Heart left ventricle (tissue), 16 donors: ENCODE data around the gene AMPD2. TPM values are rescaled to one million over a fixed set of nuclear protein-coding genes. Genes with fewer than 3 reads are reported as not detected.

Source experiments
- ATAC-seq, 4 donors: fragments of 200-7000 bp; cut with Tn5 transposase; one replicate each; pipeline ENCODE4 v1.9.1; 2020 to 2022; ENCODE audit warnings: moderate library complexity in 4 of 4, mild to moderate bottlenecking in 3 of 4, moderate number of reproducible peaks in 1 of 4
- DNase-seq, 5 donors: peaks; one replicate each; pipeline ENCODE4 v3.0.0-alpha.2; 2020
- H3K27ac ChIP-seq, 12 donors: fragments of 200-600 bp; sonication (generic) in 4 of 12; one replicate each; pipeline versions ENCODE4 v1.5.0 to v1.8.0; 2016 to 2022; ENCODE audit warnings: mild to moderate bottlenecking in 2 of 12
- H3K27me3 ChIP-seq, 9 donors: fragments of 200-600 bp; sonication (generic) in 2 of 9; one replicate each; pipeline versions ENCODE4 v1.5.1 to v1.8.0; 2016 to 2022; ENCODE audit warnings: mild to moderate bottlenecking in 3 of 9
- H3K36me3 ChIP-seq, 9 donors: fragments of 200-600 bp; sonication (generic) in 2 of 9; one replicate each; pipeline versions ENCODE4 v1.5.0 to v1.8.0; 2018 to 2022; ENCODE audit warnings: mild to moderate bottlenecking in 2 of 9
- H3K4me1 ChIP-seq, 12 donors: fragments of 200-600 bp; sonication (generic) in 4 of 12; one replicate each; pipeline versions ENCODE4 v1.5.0 to v1.8.0; 2016 to 2022; ENCODE audit warnings: mild to moderate bottlenecking in 3 of 12
- H3K4me3 ChIP-seq, 12 donors: fragments of 200-600 bp; sonication (generic) in 4 of 12; one replicate each; pipeline versions ENCODE4 v1.5.0 to v1.8.0; 2017 to 2022; ENCODE audit warnings: mild to moderate bottlenecking in 9 of 12, moderate library complexity in 4 of 12
- H3K9me3 ChIP-seq, 12 donors: fragments of 200-600 bp; sonication (generic) in 4 of 12; one replicate each; pipeline versions ENCODE4 v1.5.0 to v1.8.0; 2016 to 2022; ENCODE audit warnings: mild to moderate bottlenecking in 1 of 12
- POLR2A ChIP-seq, 2 donors: fragments of 450-650 bp; IDR thresholded peaks; one replicate each; pipeline ENCODE4 v1.6.1; 2017; ENCODE audit warnings: antibody characterized with exemption in 2 of 2, mild to moderate bottlenecking in 2 of 2, moderate library complexity in 2 of 2
- WGBS, 4 donors: extraction: QIAGEN DNeasy Blood & Tissue Kit in 2 of 4; methylation state at CpG; one replicate each; pipeline versions ENCODE4 v1.1.5 to v1.1.7; 2013 to 2018; 5-methylcytosine and 5-hydroxymethylcytosine counted together
- intact Hi-C, 10 donors: fragments of 100-400 bp; cut with DNase I; formaldehyde crosslinking; loops; one replicate each; pipeline versions ENCODE4 v1.11.1 to v1.14.2; 2022
- polyA plus RNA-seq, 2 donors: library from polyadenylated mRNA; stranded (reverse); fragments of 200-250 nt; gene quantifications; one replicate each; pipeline ENCODE4 v1.2.3, GENCODE V29; 2013
- total RNA-seq, 9 donors: library from RNA; depleted of rRNA in 2 of 9; stranded (reverse); fragments of >200 nt in 2 of 9; fragmentation: NEBNext Ultra II Directional in 3 of 9; extraction: Animal tissue kit (Norgen Biotek cat#: 25700) in 3 of 9; gene quantifications; one replicate each; pipeline versions ENCODE4 v1.1.0 to v1.2.4, GENCODE V29; 2016 to 2023
- TF ChIP-seq, protein P1 (sequence below), 12 donors: fragments of 200-600 bp; sonication (generic) in 4 of 12; IDR thresholded peaks; one replicate each; pipeline versions ENCODE4 v1.5.0 to v1.8.0; 2018 to 2022; ENCODE audit warnings: antibody characterized with exemption in 12 of 12, mild to moderate bottlenecking in 5 of 12
- donor health status: ischemic (EF 13 %, LVEDD 7.1; RV severe dilation, severe dysfunction).
- donor health status: healthy with polysubstance abuse.
- donor health status: DM: no; HTN: yes; CAD: no.
- donor health status: DM: no; HTN: no; CAD: no.
- donor health status: ischemic (EF 25% LVEDD 6.9; RV normal size, moderate dysfunction).
- donor health status: ischemic (EF 25% LVEDD 5.7; RV mildly dilated, moderate dysfunction).
- donor health status: healthy.
- donor health status: DM: yes; HTN: yes; CAD: no.
- donor health status: ischemic (EF 35%, LVEDD 5.7; RV mildly dilated, moderate dysfunction).
- donor health status: nonischemic (EF 11% LVEDD 7.7; RV severe dilation, severe dysfunction).
- donor health status: DM: yes; HTN: yes; CAD: no.
- donor health status: PGD.
- donor health status: ischemic (EF 29% LVEDD 5.4; RV normal size, mild dysfunction).
- donor health status: nonischemic (EF 23%, LVEDD 6.1; RV moderate dilation, normal function).

Gene AMPD2
- total and polyA plus RNA-seq, 11 donors: 7.4 to 29.9 (median 10.0) TPM

DNA sequence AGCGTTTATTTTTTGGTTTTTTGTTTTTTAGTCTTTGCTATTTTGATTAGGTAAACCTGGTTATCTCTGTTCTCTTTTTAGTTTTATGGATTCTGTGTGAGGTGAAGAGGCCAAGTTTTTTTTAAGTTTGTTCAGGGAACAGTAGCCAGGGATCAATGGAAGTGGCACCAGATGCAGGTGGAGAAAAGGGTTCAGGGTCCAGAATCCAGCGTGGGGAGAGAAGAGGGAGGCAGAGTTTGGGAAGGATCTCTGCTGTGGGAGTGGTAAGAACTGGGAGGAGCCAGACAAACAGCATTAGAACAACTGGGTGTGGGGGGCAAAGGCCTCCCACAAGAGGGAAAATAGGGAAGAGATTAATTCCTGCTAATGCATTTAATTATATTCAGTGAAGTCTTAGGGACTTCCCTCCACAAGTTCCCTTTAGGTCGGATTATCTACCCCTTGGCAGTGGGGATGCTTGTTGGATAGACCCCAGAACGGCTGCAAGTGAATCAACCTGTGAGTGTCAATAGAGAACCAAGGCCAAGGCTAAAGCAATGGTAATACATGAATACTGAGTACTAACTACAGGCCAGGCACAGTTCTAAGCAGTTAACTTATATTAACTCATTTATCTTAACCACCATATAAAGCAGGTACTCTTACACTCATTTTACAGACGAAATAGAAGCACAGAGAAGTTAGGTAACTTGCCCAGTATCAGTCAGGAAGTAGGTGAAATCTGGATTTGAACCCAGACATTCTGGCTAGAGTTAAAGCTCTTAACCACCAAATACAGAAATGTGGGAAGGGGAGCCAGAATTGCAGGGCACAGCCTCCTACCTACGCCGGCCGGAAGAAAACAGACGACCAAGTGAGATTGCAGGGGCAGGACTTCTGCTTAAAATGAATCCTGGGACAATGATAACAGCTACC lies 719 bp upstream of the AMPD2 start:
- 51 to 59% (median 54%) methylated on average over 9 of the region's 9 CpGs for WGBS, 4 donors
- intact Hi-C loops: loop anchor here in 1 of 10 donors (10.0 kb wide), 1 partner anchor 64 kb away; no protein-coding TSS in a partner anchor
- Histone ChIP-seq H3K27ac (peak overlapping the region in 10 of 12 donors; percentile 11 to 96 (median 80)), H3K4me1 (peaks cover 0 to 94% (median 26%) of the 10 kb centered on the region in 12 donors), H3K4me3 (peak overlapping the region in 11 of 12 donors; percentile 50 to 86 (median 72)), H3K27me3 (no peaks in the 10 kb centered on the region), H3K9me3 (no peaks in the 10 kb centered on the region), H3K36me3 (no peaks in the 10 kb centered on the region)
- no peak for DNase-seq
- no peak for ATAC-seq
- no peak for TF ChIP-seq POLR2A (IDR thresholded peaks at IDR 0.05)
- TF ChIP-seq, protein P1, sequence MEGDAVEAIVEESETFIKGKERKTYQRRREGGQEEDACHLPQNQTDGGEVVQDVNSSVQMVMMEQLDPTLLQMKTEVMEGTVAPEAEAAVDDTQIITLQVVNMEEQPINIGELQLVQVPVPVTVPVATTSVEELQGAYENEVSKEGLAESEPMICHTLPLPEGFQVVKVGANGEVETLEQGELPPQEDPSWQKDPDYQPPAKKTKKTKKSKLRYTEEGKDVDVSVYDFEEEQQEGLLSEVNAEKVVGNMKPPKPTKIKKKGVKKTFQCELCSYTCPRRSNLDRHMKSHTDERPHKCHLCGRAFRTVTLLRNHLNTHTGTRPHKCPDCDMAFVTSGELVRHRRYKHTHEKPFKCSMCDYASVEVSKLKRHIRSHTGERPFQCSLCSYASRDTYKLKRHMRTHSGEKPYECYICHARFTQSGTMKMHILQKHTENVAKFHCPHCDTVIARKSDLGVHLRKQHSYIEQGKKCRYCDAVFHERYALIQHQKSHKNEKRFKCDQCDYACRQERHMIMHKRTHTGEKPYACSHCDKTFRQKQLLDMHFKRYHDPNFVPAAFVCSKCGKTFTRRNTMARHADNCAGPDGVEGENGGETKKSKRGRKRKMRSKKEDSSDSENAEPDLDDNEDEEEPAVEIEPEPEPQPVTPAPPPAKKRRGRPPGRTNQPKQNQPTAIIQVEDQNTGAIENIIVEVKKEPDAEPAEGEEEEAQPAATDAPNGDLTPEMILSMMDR (IDR thresholded peaks at IDR 0.05): no peak

- peak overlapping the region; percentile 46 to 86 (median 68) for H3K4me3 ChIP-seq
- 0 to 2% (median 0%) methylated on average over 6 to 9 of the region's 9 CpGs for WGBS, 4 donors
- intact Hi-C loops: loop anchor here in 2 of 10 donors (2.0 to 5.0 kb wide), 2 partner anchors 73 to 74 kb away; partner anchors contain the start of gene GNAI3 (in 1 of the 2)
Measured at GRCh38 chr1:109620401-109620791, 759 bp downstream of the AMPD2 start.

DNA sequence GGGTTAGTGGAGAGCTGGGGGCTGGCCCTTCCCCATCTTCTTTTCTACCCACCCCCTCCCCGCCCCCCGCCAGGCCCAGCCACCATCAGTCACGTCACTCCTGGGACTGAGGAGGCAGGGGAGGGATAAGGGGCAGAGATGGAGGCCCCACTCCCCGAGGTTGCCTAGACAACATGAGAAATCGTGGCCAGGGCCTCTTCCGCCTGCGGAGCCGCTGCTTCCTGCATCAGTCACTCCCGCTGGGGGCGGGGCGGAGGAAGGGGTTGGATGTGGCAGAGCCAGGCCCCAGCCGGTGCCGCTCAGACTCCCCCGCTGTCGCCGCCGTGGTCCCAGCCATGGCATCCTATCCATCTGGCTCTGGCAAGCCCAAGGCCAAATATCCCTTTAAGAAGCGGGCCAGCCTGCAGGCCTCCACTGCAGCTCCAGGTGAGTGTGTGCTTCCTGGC lies 1.2 kb downstream of the AMPD2 start:
- peak; percentile 67 to 87 (median 79) for ATAC-seq
- intact Hi-C loops: loop anchor here in 2 of 10 donors (2.0 to 5.0 kb wide), 2 partner anchors 74 kb away; partner anchors contain the start of gene GNAI3 (in 1 of the 2)
- TF ChIP-seq POLR2A (IDR thresholded peaks at IDR 0.05): no peak
- TF ChIP-seq, protein P1 (IDR thresholded peaks at IDR 0.05): no peak
- Histone ChIP-seq H3K9me3 (no peaks in the 10 kb centered on the region), H3K36me3 (peaks cover 0 to 2% (median 0%) of the 10 kb centered on the region in 9 donors), H3K4me1 (peaks cover 0 to 84% (median 34%) of the 10 kb centered on the region in 12 donors), H3K4me3 (peak overlapping the region; percentile 46 to 86 (median 68)), H3K27me3 (no peaks in the 10 kb centered on the region), H3K27ac (peak overlapping the region; percentile 28 to 96 (median 80))
- peak; percentile 93 to 97 (median 96) for DNase-seq
- WGBS, 4 donors: 1 to 4% (median 2%) methylated on average over 6 to 18 of the region's 18 CpGs

More at GRCh38 chr1:109620401-109620791, 759 bp downstream of the AMPD2 start:
- no peak for TF ChIP-seq POLR2A (IDR thresholded peaks at IDR 0.05)
- TF ChIP-seq, protein P1 (IDR thresholded peaks at IDR 0.05): no peak
- no peaks in the 10 kb centered on the region for H3K27me3 ChIP-seq
- H3K36me3 ChIP-seq: no peaks in the 10 kb centered on the region
- DNase-seq (peak in 2 of 5 donors; percentile 58 to 66), ATAC-seq (peak; percentile 3 to 50 (median 33))
- H3K4me1 ChIP-seq: peaks cover 0 to 89% (median 34%) of the 10 kb centered on the region in 12 donors
- no peaks in the 10 kb centered on the region for H3K9me3 ChIP-seq
- H3K27ac ChIP-seq: peak overlapping the region; percentile 28 to 96 (median 80)
